ENCODE data around the gene ITFG1. TPM values are rescaled to one million over a fixed set of nuclear protein-coding genes. Genes with fewer than 3 reads are reported as not detected.

The ITFG1 gene
- 100 to 1,000 TPM in 2 of 4 donors, 10 to 100 TPM in 2; 94.0 to 142 (median 104) TPM for polyA plus RNA-seq (ENCODE audit: insufficient read length in 4 of 4)

GRCh38 chr16:47460711-47461597 is at the start of gene ITFG1, which contains the start of gene PHKB:
Gene ITFG1, minus strand, starts transcription at chr16:47461063. Its CDS starts 18 bp downstream, at chr16:47461045.
Gene PHKB, plus strand, starts transcription at chr16:47461331. Its CDS starts 20 bp downstream, at chr16:47461351.
- peak; percentile 68 to 84 (median 80) for DNase-seq (ENCODE audit: low read depth in 4 of 4, low spot score in 2 of 4)

GRCh38 chr16:47507701-47508100 is 46.8 kb upstream of the ITFG1 start:
- no peak for DNase-seq (ENCODE audit: low read depth in 4 of 4, low spot score in 2 of 4)

- no peak for DNase-seq (ENCODE audit: low read depth in 4 of 4, low spot score in 2 of 4)
Measured at GRCh38 chr16:47506800-47507199, 45.9 kb upstream of the ITFG1 start.

- no peak for DNase-seq (ENCODE audit: low read depth in 4 of 4, low spot score in 2 of 4)
Measured at GRCh38 chr16:47504599-47504998, 43.7 kb upstream of the ITFG1 start.

- DNase-seq (ENCODE audit: low read depth in 4 of 4, low spot score in 2 of 4): no peak
Measured at GRCh38 chr16:47503936-47504335, 43.1 kb upstream of the ITFG1 start.

- no peak for DNase-seq (ENCODE audit: low read depth in 4 of 4, low spot score in 2 of 4)
Measured at GRCh38 chr16:47499700-47500264, 38.9 kb upstream of the ITFG1 start.

GRCh38 chr16:47499080-47499699 is 38.3 kb upstream of the ITFG1 start:
- no peak for DNase-seq (ENCODE audit: low read depth in 4 of 4, low spot score in 2 of 4)

- DNase-seq (ENCODE audit: low read depth in 4 of 4, low spot score in 2 of 4): no peak
Measured at GRCh38 chr16:47493381-47494337, 32.8 kb upstream of the ITFG1 start.

GRCh38 chr16:47492428-47493377 is 31.8 kb upstream of the ITFG1 start:
- no peak for DNase-seq (ENCODE audit: low read depth in 4 of 4, low spot score in 2 of 4)

GRCh38 chr16:47492036-47492427 is 31.2 kb upstream of the ITFG1 start:
- DNase-seq (ENCODE audit: low read depth in 4 of 4, low spot score in 2 of 4): no peak

GRCh38 chr16:47490471-47490870 is 29.6 kb upstream of the ITFG1 start:
- DNase-seq (ENCODE audit: low read depth in 4 of 4, low spot score in 2 of 4): no peak

- no peak for DNase-seq (ENCODE audit: low read depth in 4 of 4, low spot score in 2 of 4)
Measured at GRCh38 chr16:47488051-47488450, 27.2 kb upstream of the ITFG1 start.

- DNase-seq (ENCODE audit: low read depth in 4 of 4, low spot score in 2 of 4): no peak
Measured at GRCh38 chr16:47486856-47487255, 26.0 kb upstream of the ITFG1 start.

GRCh38 chr16:47483616-47484015 is 22.8 kb upstream of the ITFG1 start:
- no peak for DNase-seq (ENCODE audit: low read depth in 4 of 4, low spot score in 2 of 4)

GRCh38 chr16:47481698-47482374 is 21.0 kb upstream of the ITFG1 start:
- no peak for DNase-seq (ENCODE audit: low read depth in 4 of 4, low spot score in 2 of 4)

- DNase-seq (ENCODE audit: low read depth in 4 of 4, low spot score in 2 of 4): no peak
Measured at GRCh38 chr16:47480410-47480809, 19.5 kb upstream of the ITFG1 start.

GRCh38 chr16:47477679-47478078 is 16.8 kb upstream of the ITFG1 start:
- DNase-seq (ENCODE audit: low read depth in 4 of 4, low spot score in 2 of 4): no peak

GRCh38 chr16:47476654-47477345 is 15.9 kb upstream of the ITFG1 start:
- DNase-seq (ENCODE audit: low read depth in 4 of 4, low spot score in 2 of 4): no peak
